CD4-positive, alpha-beta T cell (primary cell): ENCODE results near the gene KRT75. TPM values are rescaled to one million over a fixed set of nuclear protein-coding genes. Genes with fewer than 3 reads are reported as not detected.

Experiments used
- ATAC-seq: fragments of 200-7000 bp; cut with Tn5 transposase; one replicate; pipeline ENCODE4 v1.10.0; 2022; ENCODE audit warnings: mild to moderate bottlenecking; ENCODE audit not compliant: poor library complexity
- CTCF ChIA-PET: fragments of 350-600 bp; sonication (Branson Sonifier 250); formaldehyde crosslinking; loops from one replicate; lab custom pipeline; 2021; ENCODE audit warnings: antibody characterized with exemption, inconsistent platforms; lab: Charles Lee
- POLR2A ChIA-PET: fragments of 350-600 bp; sonication (Branson Sonifier 250); formaldehyde crosslinking; loops from one replicate; lab custom pipeline; 2021; ENCODE audit warnings: antibody characterized with exemption, inconsistent platforms; lab: Charles Lee
- DNase-seq, 14 experiments: peaks; one replicate each; pipeline ENCODE4 v3.0.0-alpha.2; 2013 to 2020; ENCODE audit warnings: mixed read lengths in 2 of 14
- H3K27ac ChIP-seq, 2 donors: one replicate each; pipeline versions ENCODE4 v1.5.1 to v1.7.0; 2013; ENCODE audit warnings: low read length in 2 of 2, low read depth in 1 of 2, mild to moderate bottlenecking in 1 of 2
- H3K27me3 ChIP-seq, 2 experiments: 1 replicate in 1 of 2; 2 replicates in 1 of 2; pipeline versions ENCODE4 v1.6.1 to v1.7.0; 2013; ENCODE audit warnings: low read length in 2 of 2, control low read depth in 1 of 2, mild to moderate bottlenecking in 1 of 2, moderate library complexity in 1 of 2; ENCODE audit not compliant: insufficient read depth in 2 of 2, control insufficient read depth in 1 of 2
- H3K36me3 ChIP-seq: one replicate; pipeline ENCODE4 v1.6.1; 2013; ENCODE audit warnings: low read length, control low read depth; ENCODE audit not compliant: insufficient read depth
- H3K4me1 ChIP-seq: one replicate; pipeline ENCODE4 v1.6.1; 2013; ENCODE audit warnings: low read length, control low read depth; ENCODE audit not compliant: insufficient read depth
- H3K4me3 ChIP-seq: one replicate; pipeline ENCODE4 v1.5.1; 2013; ENCODE audit warnings: mild to moderate bottlenecking, low read length, moderate library complexity
- H3K9me3 ChIP-seq, 2 experiments: 1 replicate in 1 of 2; 2 replicates in 1 of 2; pipeline versions ENCODE4 v1.6.1 to v1.7.0; 2013; ENCODE audit warnings: low read length in 2 of 2, mild to moderate bottlenecking in 2 of 2, control low read depth in 1 of 2, moderate library complexity in 1 of 2; ENCODE audit not compliant: control insufficient read depth in 1 of 2, insufficient read depth in 1 of 2
- H3K27ac Mint-ChIP-seq: one replicate; pipeline ENCODE4 v1.8.0; 2020; ENCODE audit warnings: mixed read lengths
- H3K27me3 Mint-ChIP-seq: one replicate; pipeline ENCODE4 v1.8.0; 2021; ENCODE audit warnings: mixed read lengths
- H3K36me3 Mint-ChIP-seq: one replicate; pipeline ENCODE4 v1.8.0; 2021; ENCODE audit warnings: low read depth, mixed read lengths
- H3K4me1 Mint-ChIP-seq: one replicate; pipeline ENCODE4 v1.8.0; 2021; ENCODE audit warnings: low read depth, mixed read lengths
- H3K4me3 Mint-ChIP-seq: one replicate; pipeline ENCODE4 v1.8.0; 2020; ENCODE audit warnings: mild to moderate bottlenecking, mixed read lengths
- H3K9me3 Mint-ChIP-seq: one replicate; pipeline ENCODE4 v1.8.0; 2020; ENCODE audit warnings: mixed read lengths
- intact Hi-C, 2 experiments: fragments of 100-400 bp; cut with DNase I in 1 of 2; cut with micrococcal nuclease in 1 of 2; formaldehyde crosslinking; loops; one replicate each; pipeline versions ENCODE4 v1.15.1 to v1.9.0; 2023 to 2025; cut with DNase I, micrococcal nuclease
- total RNA-seq, 174 experiments: library from RNA in 2 of 174; stranded (reverse) in 2 of 174; gene quantifications; one replicate each; pipeline ENCODE4 v1.2.3 and lab custom pipeline; 2021 to 2026
- TF ChIP-seq, protein P1 (sequence below): fragments of 200-600 bp; IDR thresholded peaks from one replicate; pipeline ENCODE4 v1.8.0; 2022; ENCODE audit warnings: antibody characterized with exemption, mild to moderate bottlenecking

Gene KRT75
- total RNA-seq, 2 experiments from 2014 or later = not detected

DNA sequence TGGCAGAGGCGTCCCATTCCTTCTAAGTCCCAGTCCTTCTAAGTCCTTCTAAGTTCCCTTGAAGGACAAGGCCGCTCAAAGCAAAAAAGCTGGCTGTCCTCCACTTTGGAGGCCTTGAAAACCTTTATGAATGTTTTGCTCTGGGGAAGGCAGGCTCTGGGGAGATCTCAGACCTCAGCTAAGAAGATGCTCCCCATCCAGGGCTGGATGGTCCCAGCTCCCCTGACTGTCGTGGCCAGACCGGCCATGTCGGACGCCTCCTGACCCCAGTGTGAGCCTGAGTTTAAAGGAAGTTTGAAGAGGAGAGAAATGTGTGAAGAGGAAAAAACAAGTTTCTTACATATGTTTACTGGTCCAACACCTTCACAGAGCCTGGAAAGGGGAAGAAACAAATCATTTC, 54.6 kb downstream of the KRT75 start:
- H3K27me3 Mint-ChIP-seq = peaks cover 4% of the 10 kb centered on the region
- H3K4me1 ChIP-seq = peaks cover 3% of the 10 kb centered on the region
- peaks cover 12% of the 10 kb centered on the region for H3K4me1 Mint-ChIP-seq
- TF ChIP-seq, protein P1, sequence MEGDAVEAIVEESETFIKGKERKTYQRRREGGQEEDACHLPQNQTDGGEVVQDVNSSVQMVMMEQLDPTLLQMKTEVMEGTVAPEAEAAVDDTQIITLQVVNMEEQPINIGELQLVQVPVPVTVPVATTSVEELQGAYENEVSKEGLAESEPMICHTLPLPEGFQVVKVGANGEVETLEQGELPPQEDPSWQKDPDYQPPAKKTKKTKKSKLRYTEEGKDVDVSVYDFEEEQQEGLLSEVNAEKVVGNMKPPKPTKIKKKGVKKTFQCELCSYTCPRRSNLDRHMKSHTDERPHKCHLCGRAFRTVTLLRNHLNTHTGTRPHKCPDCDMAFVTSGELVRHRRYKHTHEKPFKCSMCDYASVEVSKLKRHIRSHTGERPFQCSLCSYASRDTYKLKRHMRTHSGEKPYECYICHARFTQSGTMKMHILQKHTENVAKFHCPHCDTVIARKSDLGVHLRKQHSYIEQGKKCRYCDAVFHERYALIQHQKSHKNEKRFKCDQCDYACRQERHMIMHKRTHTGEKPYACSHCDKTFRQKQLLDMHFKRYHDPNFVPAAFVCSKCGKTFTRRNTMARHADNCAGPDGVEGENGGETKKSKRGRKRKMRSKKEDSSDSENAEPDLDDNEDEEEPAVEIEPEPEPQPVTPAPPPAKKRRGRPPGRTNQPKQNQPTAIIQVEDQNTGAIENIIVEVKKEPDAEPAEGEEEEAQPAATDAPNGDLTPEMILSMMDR = no peak
- POLR2A ChIA-PET = no interaction called here
- H3K27ac Mint-ChIP-seq = no peak overlapping the region
- CTCF ChIA-PET = no interaction called here
- no peak overlapping the region for H3K4me3 ChIP-seq
- ATAC-seq (no peak), DNase-seq (no peak)
- H3K9me3 Mint-ChIP-seq = no peaks in the 10 kb centered on the region
- no peaks in the 10 kb centered on the region for H3K36me3 ChIP-seq
- no peak overlapping the region for H3K27ac ChIP-seq
- intact Hi-C loops = no loop called here
- no peak overlapping the region for H3K4me3 Mint-ChIP-seq
- H3K27me3 ChIP-seq = peaks cover 0 to 4% of the 10 kb centered on the region in 2 experiments
- no peaks in the 10 kb centered on the region for H3K36me3 Mint-ChIP-seq
- no peaks in the 10 kb centered on the region for H3K9me3 ChIP-seq

DNA sequence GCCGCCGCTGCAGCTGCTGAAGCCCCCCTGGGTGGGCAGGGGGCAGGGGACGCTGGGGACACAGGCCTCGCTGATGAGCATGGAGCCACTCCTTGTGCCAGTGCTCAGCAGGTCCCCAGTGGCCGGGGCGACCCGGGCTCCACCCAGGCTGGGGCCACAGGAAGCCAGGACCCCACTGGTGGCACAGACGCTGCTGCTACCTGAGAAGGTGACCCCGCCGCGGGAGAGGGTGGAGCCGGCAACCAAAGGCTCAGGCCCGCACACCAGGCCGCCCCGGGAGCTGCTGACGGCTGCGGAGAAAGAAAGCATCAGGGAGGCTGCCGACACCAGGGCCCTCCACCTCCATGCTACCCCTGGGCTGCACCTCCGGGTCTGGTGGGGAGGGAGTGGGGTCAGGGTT, 56.1 kb downstream of the KRT75 start:
- ChIA-PET CTCF (no interaction called here), POLR2A (no interaction called here)
- TF ChIP-seq, protein P1 = no peak
- H3K4me3 Mint-ChIP-seq = no peak overlapping the region
- intact Hi-C loops = no loop called here
- Histone ChIP-seq H3K9me3 (no peaks in the 10 kb centered on the region), H3K4me3 (no peak overlapping the region), H3K4me1 (peaks cover 3% of the 10 kb centered on the region), H3K36me3 (no peaks in the 10 kb centered on the region), H3K27ac (no peak overlapping the region), H3K27me3 (peaks cover 0 to 4% of the 10 kb centered on the region in 2 experiments)
- no peaks in the 10 kb centered on the region for H3K36me3 Mint-ChIP-seq
- ATAC-seq = no peak
- no peak overlapping the region for H3K27ac Mint-ChIP-seq
- no peaks in the 10 kb centered on the region for H3K9me3 Mint-ChIP-seq
- peaks cover 9% of the 10 kb centered on the region for H3K4me1 Mint-ChIP-seq
- no peak for DNase-seq
- peaks cover 4% of the 10 kb centered on the region for H3K27me3 Mint-ChIP-seq

DNA sequence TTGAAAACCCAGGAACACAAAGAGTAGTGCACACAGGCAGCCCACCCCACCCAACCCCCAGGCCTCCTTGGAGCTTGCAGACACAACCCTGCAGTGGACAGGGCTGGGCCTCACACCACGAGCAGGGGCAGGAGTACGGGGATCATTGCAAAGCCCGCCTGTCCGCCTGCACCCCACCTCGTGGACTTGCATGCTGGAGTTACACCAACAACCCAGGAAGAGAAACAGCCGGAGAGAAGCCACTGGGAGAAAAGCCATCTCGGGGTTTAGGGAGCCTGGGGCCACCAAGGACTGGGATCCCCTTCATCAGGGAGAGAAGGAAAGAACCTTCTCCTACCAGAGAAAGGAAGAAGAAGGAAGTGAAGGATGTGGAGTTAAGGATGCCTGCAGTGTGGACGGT, 56.9 kb downstream of the KRT75 start:
- Mint-ChIP-seq H3K4me1 (peaks cover under 1% of the 10 kb centered on the region), H3K27me3 (peaks cover 4% of the 10 kb centered on the region), H3K36me3 (no peaks in the 10 kb centered on the region), H3K9me3 (no peaks in the 10 kb centered on the region), H3K27ac (no peak overlapping the region), H3K4me3 (no peak overlapping the region)
- DNase-seq (no peak), ATAC-seq (no peak)
- CTCF ChIA-PET = no interaction called here
- Histone ChIP-seq H3K27ac (no peak overlapping the region), H3K4me1 (no peaks in the 10 kb centered on the region), H3K36me3 (no peaks in the 10 kb centered on the region), H3K4me3 (no peak overlapping the region), H3K27me3 (peaks cover 0 to 4% of the 10 kb centered on the region in 2 experiments), H3K9me3 (no peaks in the 10 kb centered on the region)
- POLR2A ChIA-PET = no interaction called here
- TF ChIP-seq, protein P1 = no peak
- intact Hi-C loops = no loop called here

Other genes with a start within 250 kb of the KRT75 start
- gene KRT80, start 242.4 kb downstream of the KRT75 start, total RNA-seq = not detected
- gene KRT7, start 201.1 kb downstream of the KRT75 start, total RNA-seq = not detected
- not detected for gene KRT86, start 159.7 kb downstream of the KRT75 start, total RNA-seq
- gene KRT81, start 142.8 kb downstream of the KRT75 start, total RNA-seq = not detected
- not detected for gene KRT83, start 113.0 kb downstream of the KRT75 start, total RNA-seq
- gene KRT85, start 66.9 kb downstream of the KRT75 start, total RNA-seq = not detected
- gene KRT84, start 48.7 kb downstream of the KRT75 start, total RNA-seq = not detected
- not detected for gene KRT82, start 28.0 kb downstream of the KRT75 start, total RNA-seq
- gene KRT6B, start 17.8 kb upstream of the KRT75 start, total RNA-seq = not detected
- gene KRT6C, start 39.4 kb upstream of the KRT75 start, total RNA-seq = not detected
- not detected for gene KRT6A, start 58.9 kb upstream of the KRT75 start, total RNA-seq
- under 1 TPM; 0.60 to 0.81 TPM for gene KRT5, start 86.0 kb upstream of the KRT75 start, total RNA-seq
- gene KRT71, start 118.8 kb upstream of the KRT75 start, total RNA-seq = not detected
- under 1 TPM; 0.30 to 0.34 TPM for gene KRT74, start 139.5 kb upstream of the KRT75 start, total RNA-seq
- 10 to 100 TPM; 82.2 to 83.4 TPM for gene KRT72, start 167.1 kb upstream of the KRT75 start, total RNA-seq
- gene KRT73, start 184.2 kb upstream of the KRT75 start, total RNA-seq = 10 to 100 TPM; 67.2 to 69.7 TPM
- 1 to 10 TPM; 1.7 to 2.1 TPM for gene KRT2, start 217.8 kb upstream of the KRT75 start, total RNA-seq
- gene KRT1, start 246.0 kb upstream of the KRT75 start, total RNA-seq = 1 to 10 TPM; 3.9 to 4.0 TPM